NOMO-1 (cell line): ENCODE measurements around the gene LCK.
A peak's percentile ranks its signal among the peaks of the same experiment; 100 is the strongest.

Source experiments
- DNase-seq, 2 experiments: peaks; one replicate each; lab custom pipeline; 2025; ENCODE audit not compliant: unreplicated experiment in 2 of 2; lab: John Stamatoyannopoulos, UW

The LCK gene

GRCh38 chr1:32250893-32251716 lies at the start of gene LCK:
Gene LCK (plus strand): TSS chr1:32251265. CDS start chr1:32274330, 23,065 bp downstream.
- DNase-seq, result no peak

DNA sequence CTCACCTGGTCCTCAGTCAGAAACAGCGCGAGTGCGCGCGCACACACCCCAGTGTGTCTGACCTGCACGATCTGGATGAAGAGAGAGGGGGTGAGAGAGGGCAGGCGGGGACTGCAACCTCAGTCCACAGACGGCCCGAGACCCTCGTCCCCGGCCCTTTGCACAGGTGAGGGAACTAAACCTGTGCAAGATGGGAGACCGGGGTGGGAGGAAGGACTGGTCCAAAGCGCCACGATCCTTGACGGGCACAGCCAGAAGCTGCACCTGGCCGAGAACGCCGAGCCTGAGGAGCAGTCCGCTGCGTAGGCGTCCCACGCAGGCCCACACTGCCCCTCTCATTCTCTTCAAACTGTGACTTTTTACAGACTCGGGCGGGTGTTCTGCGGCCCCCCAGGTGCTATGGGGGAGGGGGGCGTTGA lies 46.1 kb upstream of the LCK start:
- no peak for DNase-seq

- DNase-seq, result peak; percentile 76 to 86
These were observed 45.4 kb upstream of the LCK start, which contains the start of gene IQCC for GRCh38 chr1:32205401-32206370. Gene IQCC (plus strand): TSS chr1:32205671. CDS start chr1:32205682, 11 bp downstream.

DNA sequence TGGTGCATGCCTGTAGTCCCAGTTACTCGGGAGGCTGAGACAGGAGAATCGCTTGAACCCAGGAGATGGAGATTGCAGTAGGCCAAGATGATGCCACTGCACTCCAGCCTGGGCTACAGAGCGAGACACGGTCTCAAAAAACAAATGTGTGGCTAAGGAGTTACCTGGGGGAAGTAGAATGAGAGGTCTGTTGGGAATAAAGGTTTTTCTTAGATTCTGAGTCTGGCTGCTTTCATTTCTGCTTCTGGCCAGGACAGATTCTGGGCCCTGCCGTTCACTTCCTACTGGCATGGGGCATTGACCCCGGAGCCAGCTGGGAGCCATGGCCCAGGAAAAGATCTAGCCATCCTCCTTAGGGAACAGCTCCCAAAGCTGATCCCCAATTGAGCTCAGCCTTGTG lies 42.6 kb upstream of the LCK start:
- DNase-seq, result no peak

DNA sequence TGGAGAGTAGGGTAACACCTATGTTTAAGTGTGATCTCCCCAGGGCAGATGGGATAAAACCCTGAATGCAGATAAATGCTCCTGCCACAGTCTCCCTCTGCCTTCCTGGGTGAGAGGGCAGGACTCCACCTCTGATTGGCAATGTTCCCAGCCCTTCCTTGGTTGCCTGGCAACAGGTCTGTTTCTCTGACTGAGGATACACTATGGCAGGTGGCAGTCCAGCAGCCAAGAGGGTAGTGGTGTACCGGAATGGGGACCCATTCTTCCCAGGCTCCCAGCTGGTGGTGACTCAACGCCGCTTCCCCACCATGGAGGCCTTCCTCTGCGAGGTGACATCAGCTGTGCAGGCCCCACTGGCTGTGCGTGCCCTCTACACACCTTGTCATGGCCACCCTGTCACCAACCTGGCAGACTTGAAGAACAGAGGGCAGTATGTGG lies 42.2 kb upstream of the LCK start, which contains the start of gene DCDC2B:
Gene DCDC2B (plus strand): TSS at position 199 of the 438 bp plus-strand sequence. CDS start 5 bp downstream, at position 204.
- DNase-seq, result no peak

DNA sequence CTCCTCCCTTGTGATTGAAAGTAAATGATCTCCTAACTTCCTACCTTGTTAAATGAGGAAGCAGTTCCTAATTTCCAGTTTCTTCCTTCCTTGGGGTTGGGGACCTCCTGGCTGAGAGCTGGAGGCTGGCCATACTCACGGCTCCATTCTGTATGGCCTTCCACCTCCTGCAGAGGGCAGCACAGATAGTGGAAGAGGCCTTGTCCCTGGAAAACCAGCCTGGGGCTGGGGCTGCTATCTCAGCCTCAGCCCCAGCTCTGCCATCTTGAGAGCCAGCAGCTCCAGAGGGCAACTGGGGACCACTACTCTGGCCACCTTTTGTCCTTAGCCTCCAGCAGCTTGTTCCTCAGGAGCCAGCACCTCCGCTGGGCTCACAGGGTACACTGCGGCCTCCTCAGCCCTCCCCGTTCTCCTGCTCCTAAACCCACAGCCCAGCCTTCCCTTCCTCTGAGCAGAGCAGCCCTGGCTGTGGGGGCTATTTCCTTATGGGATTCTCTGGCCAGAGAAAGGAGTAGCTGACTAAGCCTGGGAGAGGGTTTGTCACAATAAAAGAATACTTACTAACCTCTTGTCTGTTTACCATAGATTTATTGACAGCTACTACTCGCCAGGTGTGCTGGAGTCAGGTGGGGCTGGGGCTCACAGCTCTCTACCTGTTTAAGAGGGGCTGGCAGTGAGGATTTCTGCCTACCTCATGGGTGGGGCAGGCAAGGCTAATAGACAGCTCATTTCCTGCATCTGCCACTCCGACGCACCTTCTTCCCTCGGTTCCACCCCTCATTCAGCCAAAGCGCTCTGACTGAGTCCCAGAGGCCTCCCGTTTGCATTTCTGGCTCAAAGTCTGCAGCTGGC lies 35.2 kb upstream of the LCK start:
- DNase-seq, result peak; percentile 24 to 26

GRCh38 chr1:32216566-32216965 lies 34.5 kb upstream of the LCK start:
- DNase-seq, result no peak

DNA sequence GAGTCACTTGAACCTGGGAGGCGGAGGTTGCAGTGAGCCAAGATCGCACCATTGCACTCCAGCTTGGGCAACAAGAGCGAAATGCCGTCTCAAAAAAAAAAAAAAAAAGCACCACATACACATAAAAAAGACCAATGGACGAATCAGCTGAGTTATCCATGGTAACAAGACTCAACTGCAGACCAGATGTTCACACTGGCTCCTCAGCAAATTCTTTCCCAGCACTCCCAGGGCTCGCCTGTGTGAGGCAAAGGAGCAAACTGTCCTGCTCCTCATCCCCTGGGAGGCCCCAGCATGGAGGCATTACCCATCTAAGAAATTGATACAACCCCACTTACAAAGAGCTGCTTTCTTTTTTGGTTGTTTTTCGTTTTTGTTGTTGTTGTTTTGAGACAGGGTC lies 32.0 kb upstream of the LCK start:
- no peak for DNase-seq

GRCh38 chr1:32220746-32221580 lies 30.1 kb upstream of the LCK start:
- DNase-seq, result no peak

- no peak for DNase-seq
These were observed 29.5 kb upstream of the LCK start for GRCh38 chr1:32221581-32221979.

DNA sequence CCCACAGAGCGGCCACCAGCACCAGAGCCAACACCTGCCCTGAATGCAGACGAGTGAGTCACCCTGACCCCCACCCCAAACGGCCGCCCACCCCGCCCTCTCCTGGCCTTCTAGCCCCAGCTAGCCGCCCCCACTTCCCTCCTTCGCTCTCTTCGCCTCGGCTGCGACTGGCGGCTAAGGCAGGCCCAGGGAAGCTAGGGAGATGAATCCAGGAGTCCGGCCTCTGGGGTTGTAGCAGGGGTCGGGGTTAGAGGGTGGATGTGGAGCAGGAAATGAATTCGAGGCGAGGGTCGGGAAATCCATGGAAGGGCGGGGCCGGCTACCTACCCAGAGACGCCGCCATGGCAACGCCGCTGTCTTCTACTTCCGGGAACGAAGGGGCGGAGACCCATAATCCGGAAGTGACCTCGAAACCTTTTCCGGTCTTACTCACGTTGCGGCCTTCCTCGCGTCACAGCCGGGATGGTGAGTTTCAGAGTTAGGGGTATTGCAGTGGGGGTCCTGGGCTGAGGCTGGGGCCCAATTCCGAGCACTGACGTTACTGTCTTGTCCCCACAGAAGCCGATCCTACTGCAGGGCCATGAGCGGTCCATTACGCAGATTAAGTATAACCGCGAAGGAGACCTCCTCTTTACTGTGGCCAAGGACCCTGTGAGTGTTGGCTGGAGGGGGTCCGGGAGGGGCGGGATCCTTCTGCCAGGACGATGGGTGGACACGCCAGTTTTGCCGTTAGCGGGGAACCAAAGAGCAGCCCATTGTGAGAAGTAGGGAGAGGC lies 28.9 kb upstream of the LCK start, which contains the start of the genes EIF3I and TMEM234:
Gene EIF3I (plus strand): TSS at position 428 of the 776 bp plus-strand sequence. CDS start 35 bp downstream, at position 463.
Gene TMEM234 (minus strand): TSS at position 374 of the 776 bp plus-strand sequence. CDS start 31 bp downstream, at position 343.
- peak; percentile 63 to 84 for DNase-seq

- no peak for DNase-seq
These were observed 27.4 kb upstream of the LCK start for GRCh38 chr1:32223683-32224082.

DNA sequence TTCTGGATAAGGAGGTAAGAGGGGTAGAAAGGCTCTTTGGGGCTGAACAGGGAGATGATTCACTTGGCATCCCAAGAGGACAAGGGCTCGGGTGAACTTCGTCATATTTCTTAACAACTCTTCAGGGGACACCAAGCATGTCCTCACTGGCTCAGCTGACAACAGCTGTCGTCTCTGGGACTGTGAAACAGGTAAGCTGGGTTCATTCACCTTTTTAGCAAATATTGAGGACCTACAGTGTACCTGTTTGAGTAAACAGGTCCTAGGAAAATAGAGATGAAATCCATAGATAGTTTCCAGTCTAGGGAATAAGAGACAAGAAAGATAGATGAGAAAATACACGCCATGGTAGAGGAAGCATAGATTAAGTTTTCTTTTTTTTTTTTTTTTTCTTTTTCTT lies 26.8 kb upstream of the LCK start:
- no peak for DNase-seq

DNA sequence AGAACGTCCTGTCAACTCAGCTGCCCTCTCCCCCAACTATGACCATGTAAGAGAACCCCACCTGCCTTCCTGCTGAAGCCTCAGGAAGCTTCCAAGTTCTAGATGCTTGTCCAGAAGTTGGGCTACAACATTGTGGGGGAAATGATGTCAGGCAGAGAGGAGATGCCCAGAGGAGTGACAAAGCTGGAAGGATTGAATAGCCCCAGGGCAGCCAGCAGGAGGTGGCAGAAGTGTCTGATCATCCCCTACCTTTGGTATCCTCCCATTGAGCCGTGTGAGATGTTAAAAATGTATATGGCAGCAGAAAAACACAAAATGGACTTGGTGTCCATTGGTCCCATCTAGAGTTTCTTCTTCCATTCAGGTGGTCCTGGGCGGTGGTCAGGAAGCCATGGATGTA lies 22.3 kb upstream of the LCK start:
- DNase-seq, result no peak

DNA sequence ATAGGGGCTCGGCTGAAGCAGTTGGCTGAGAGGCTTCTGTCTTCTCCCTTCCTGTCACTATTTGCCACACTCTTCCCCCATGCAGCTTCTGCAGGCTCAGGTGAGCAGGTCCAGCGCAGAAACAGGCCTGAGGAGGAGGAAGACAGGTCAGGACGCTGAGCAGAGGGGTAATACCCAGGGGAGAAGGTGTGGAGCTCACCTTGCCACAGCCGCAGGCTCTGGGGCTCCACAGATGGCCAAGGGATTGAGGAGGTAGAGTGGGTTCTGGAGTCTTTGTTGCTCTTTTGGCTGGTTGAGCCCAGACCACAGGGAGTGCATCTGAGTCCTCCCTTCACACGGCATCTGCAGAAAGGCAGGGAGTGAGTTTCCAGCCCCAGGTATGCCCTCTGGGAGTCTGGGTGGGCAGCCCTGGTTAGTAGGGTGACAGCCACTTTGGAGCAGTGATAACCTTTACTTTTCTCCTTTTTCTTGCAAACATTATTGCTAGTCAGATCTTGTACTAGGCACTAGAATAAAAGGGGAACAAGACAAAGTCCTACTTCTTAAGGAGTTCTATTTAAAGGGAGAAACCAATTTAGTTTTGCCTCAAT lies 19.1 kb upstream of the LCK start:
- no peak for DNase-seq

- no peak for DNase-seq
These were observed 18.3 kb upstream of the LCK start for GRCh38 chr1:32232558-32233304.

GRCh38 chr1:32234792-32235191 lies 16.3 kb upstream of the LCK start:
- DNase-seq, result no peak
